H9 (cell line): ENCODE data around the gene ITGA1. TPM values are rescaled to one million over a fixed set of nuclear protein-coding genes. Genes with fewer than 3 reads are reported as not detected.

Experiments
- DNase-seq: peaks from one replicate; pipeline ENCODE4 v3.0.0-alpha.2; 2017
- H2AFZ ChIP-seq: one replicate; pipeline ENCODE4 v1.6.1; 2013; ENCODE audit warnings: mild to moderate bottlenecking, low read length, control low read depth, moderate library complexity
- H2AK5ac ChIP-seq: 2 replicates; pipeline ENCODE4 v1.6.1; 2013; ENCODE audit warnings: low read length, control low read depth, mixed read lengths; ENCODE audit not compliant: insufficient read length
- H2BK120ac ChIP-seq: one replicate; pipeline ENCODE4 v1.6.1; 2013; ENCODE audit warnings: low read depth, mild to moderate bottlenecking, low read length, control low read depth, inconsistent platforms; ENCODE audit not compliant: poor library complexity, severe bottlenecking
- H2BK12ac ChIP-seq: 2 replicates; pipeline ENCODE4 v1.6.1; 2013; ENCODE audit warnings: low read length, control low read depth, mixed read lengths, low read depth; ENCODE audit not compliant: insufficient read length
- H2BK15ac ChIP-seq: 2 replicates; pipeline ENCODE4 v1.6.1; 2013; ENCODE audit warnings: low read depth, low read length, control low read depth
- H2BK20ac ChIP-seq: one replicate; pipeline ENCODE4 v1.6.1; 2013; ENCODE audit warnings: low read depth, mild to moderate bottlenecking, low read length, control low read depth, inconsistent platforms; ENCODE audit not compliant: poor library complexity, severe bottlenecking
- H2BK5ac ChIP-seq: 2 replicates; pipeline ENCODE4 v1.6.1; 2013; ENCODE audit warnings: low read length, control low read depth, mixed read lengths; ENCODE audit not compliant: insufficient read length
- H3K14ac ChIP-seq: 2 replicates; pipeline ENCODE4 v1.6.1; 2013; ENCODE audit warnings: low read length, control low read depth; ENCODE audit not compliant: insufficient read depth
- H3K18ac ChIP-seq: 2 replicates; pipeline ENCODE4 v1.6.1; 2013; ENCODE audit warnings: low read depth, mild to moderate bottlenecking, mixed read lengths, low read length, control low read depth; ENCODE audit not compliant: insufficient read length
- H3K23ac ChIP-seq: 2 replicates; pipeline ENCODE4 v1.6.1; 2013; ENCODE audit warnings: low read length, control low read depth, mixed read lengths, low read depth; ENCODE audit not compliant: insufficient read length
- H3K23me2 ChIP-seq: 2 replicates; pipeline ENCODE4 v1.6.1; 2013; ENCODE audit warnings: low read depth, mild to moderate bottlenecking, mixed read lengths, low read length, control low read depth; ENCODE audit not compliant: insufficient read length, poor library complexity, severe bottlenecking
- H3K27ac ChIP-seq: 2 replicates; pipeline ENCODE4 v1.5.1; 2013; ENCODE audit warnings: low read length, control low read depth, mixed read lengths, low read depth; ENCODE audit not compliant: insufficient read length
- H3K27me3 ChIP-seq: 2 replicates; pipeline ENCODE4 v1.6.1; 2013; ENCODE audit warnings: low read length, control low read depth, inconsistent platforms; ENCODE audit not compliant: insufficient read depth
- H3K4ac ChIP-seq: 2 replicates; pipeline ENCODE4 v1.6.1; 2013; ENCODE audit warnings: low read depth, mild to moderate bottlenecking, control low read depth, inconsistent platforms, low read length, moderate library complexity
- H3K4me1 ChIP-seq: 2 replicates; pipeline ENCODE4 v1.6.1; 2013; ENCODE audit warnings: low read length, control low read depth, inconsistent platforms; ENCODE audit not compliant: insufficient read depth
- H3K4me2 ChIP-seq: 2 replicates; pipeline ENCODE4 v1.6.1; 2013; ENCODE audit warnings: low read length, control low read depth, mixed read lengths; ENCODE audit not compliant: insufficient read length, insufficient read depth
- H3K56ac ChIP-seq: 2 replicates; pipeline ENCODE4 v1.6.1; 2013; ENCODE audit warnings: low read depth, mild to moderate bottlenecking, mixed read lengths, low read length, control low read depth; ENCODE audit not compliant: insufficient read length
- H3K79me1 ChIP-seq: 2 replicates; pipeline ENCODE4 v1.6.1; 2013; ENCODE audit warnings: low read depth, mild to moderate bottlenecking, moderate library complexity, low read length, control low read depth, inconsistent platforms; ENCODE audit not compliant: insufficient read depth, poor library complexity, severe bottlenecking
- H3K79me2 ChIP-seq: 2 replicates; pipeline ENCODE4 v1.6.1; 2013; ENCODE audit warnings: low read length, control low read depth, inconsistent platforms; ENCODE audit not compliant: insufficient read depth
- H3K9ac ChIP-seq: 2 replicates; pipeline ENCODE4 v1.6.1; 2013; ENCODE audit warnings: low read length, control low read depth, mixed read lengths; ENCODE audit not compliant: insufficient read length; ENCODE audit errors: extremely low read depth
- H3K9me3 ChIP-seq: one replicate; pipeline ENCODE4 v1.6.1; 2013; ENCODE audit warnings: low read depth, low read length, inconsistent platforms; ENCODE audit not compliant: control insufficient read depth
- H3T11ph ChIP-seq: one replicate; pipeline ENCODE4 v1.6.1; 2013; ENCODE audit warnings: mild to moderate bottlenecking, low read length, control low read depth, inconsistent platforms
- H4K20me1 ChIP-seq: one replicate; pipeline ENCODE4 v1.6.1; 2013; ENCODE audit not compliant: control insufficient read depth, insufficient read length, insufficient read depth
- H4K5ac ChIP-seq: 2 replicates; pipeline ENCODE4 v1.6.1; 2013; ENCODE audit warnings: low read depth, mild to moderate bottlenecking, mixed read lengths, low read length, control low read depth; ENCODE audit not compliant: insufficient read length
- H4K8ac ChIP-seq: replicated peaks from 2 replicates; pipeline ENCODE4 v1.6.1; 2013; ENCODE audit warnings: low read length, control low read depth, mixed read lengths, low read depth; ENCODE audit not compliant: insufficient read length
- H4K91ac ChIP-seq: 2 replicates; pipeline ENCODE4 v1.6.1; 2013; ENCODE audit warnings: low read depth, mild to moderate bottlenecking, moderate library complexity, mixed read lengths, low read length, control low read depth; ENCODE audit not compliant: insufficient read length
- H3K27ac Mint-ChIP-seq, 3 experiments: 2 replicates in 2 of 3; 3 replicates in 1 of 3; pipeline ENCODE4 v1.8.0; 2020 to 2021; ENCODE audit warnings: mixed read lengths in 3 of 3, mild to moderate bottlenecking in 1 of 3, moderate library complexity in 1 of 3
- H3K27me3 Mint-ChIP-seq: 2 replicates; pipeline ENCODE4 v1.8.0; 2021; ENCODE audit warnings: low read depth, mild to moderate bottlenecking, moderate library complexity, mixed read lengths
- H3K36me3 Mint-ChIP-seq, 3 experiments: 2 replicates in 2 of 3; 3 replicates in 1 of 3; pipeline ENCODE4 v1.8.0; 2020 to 2021; ENCODE audit warnings: low read depth in 3 of 3, mixed read lengths in 3 of 3; ENCODE audit not compliant: insufficient read depth in 1 of 3
- H3K4me1 Mint-ChIP-seq, 2 experiments: 2 replicates each; pipeline ENCODE4 v1.8.0; 2020; ENCODE audit warnings: mixed read lengths in 2 of 2
- H3K4me3 Mint-ChIP-seq, 2 experiments: 2 replicates in 1 of 2; 3 replicates in 1 of 2; pipeline ENCODE4 v1.8.0; 2020 to 2021; ENCODE audit warnings: mild to moderate bottlenecking in 2 of 2, mixed read lengths in 2 of 2, moderate library complexity in 1 of 2
- H3K9me3 Mint-ChIP-seq, 2 experiments: 2 replicates in 1 of 2; 3 replicates in 1 of 2; pipeline ENCODE4 v1.8.0; 2020; ENCODE audit warnings: mild to moderate bottlenecking in 2 of 2, mixed read lengths in 2 of 2, moderate library complexity in 1 of 2
- WGBS: extraction: QIAGEN DNeasy Blood & Tissue Kit; methylation state at CpG from one replicate; pipeline ENCODE4 v1.1.7; 2013; ENCODE audit warnings: missing lambda C conversion rate, low lambda C conversion rate, mixed read lengths; ENCODE audit not compliant: insufficient read length; ENCODE audit errors: extremely low coverage; 5-methylcytosine and 5-hydroxymethylcytosine counted together
- total RNA-seq: library from RNA; stranded (reverse); gene quantifications from 2 replicates; pipeline ENCODE4 v1.2.1, GENCODE V29; 2021
- TF ChIP-seq, protein P1 (sequence below): fragments of 200-600 bp; sonication (generic); conservative IDR thresholded peaks from 3 replicates; pipeline ENCODE4 v1.8.0; 2021; ENCODE audit warnings: antibody characterized with exemption, mild to moderate bottlenecking

ITGA1 gene
- total RNA-seq, 1 experiment from 2014 or later = 3.9 TPM

DNA sequence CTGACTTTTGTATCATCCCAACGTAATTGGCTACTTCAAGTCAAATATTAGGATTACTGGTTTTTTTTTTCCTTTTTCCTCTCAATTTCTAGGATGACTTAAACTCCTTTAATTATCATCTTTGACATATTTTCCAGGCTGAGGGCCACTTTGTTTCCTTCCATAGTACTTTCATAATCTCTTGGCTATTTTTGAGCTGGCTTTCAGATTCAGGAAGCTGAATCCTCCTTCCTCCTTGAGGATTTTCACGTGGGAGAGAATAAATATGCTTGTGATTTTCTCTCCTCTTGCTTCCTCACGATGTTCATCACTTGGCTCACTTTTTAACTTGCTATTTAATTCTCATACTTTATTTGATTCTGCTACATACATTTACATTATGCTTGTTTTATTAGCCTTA, 88.1 kb downstream of the ITGA1 start:
- Histone ChIP-seq H4K91ac (no peak overlapping the region), H3K18ac (no peak overlapping the region), H3K56ac (no peak overlapping the region), H3K14ac (no peak overlapping the region), H3K23ac (no peak overlapping the region), H4K20me1 (no peaks in the 10 kb centered on the region), H2BK15ac (no peak overlapping the region), H2AFZ (no peak overlapping the region), H3K23me2 (no peaks in the 10 kb centered on the region), H3K9me3 (no peaks in the 10 kb centered on the region), H3K4me1 (no peaks in the 10 kb centered on the region), H3K4me2 (no peak overlapping the region), H2BK120ac (no peak overlapping the region), H3K27ac (no peak overlapping the region), H3K4ac (no peak overlapping the region), H2BK5ac (no peak overlapping the region), H3K27me3 (no peaks in the 10 kb centered on the region), H2BK12ac (no peak overlapping the region), H2AK5ac (no peak overlapping the region), H3K79me2 (no peaks in the 10 kb centered on the region), H4K8ac (no peak overlapping the region), H2BK20ac (no peak overlapping the region), H3K79me1 (no peaks in the 10 kb centered on the region), H4K5ac (no peak overlapping the region), H3T11ph (no peak overlapping the region), H3K9ac (no peak overlapping the region)
- no peaks in the 10 kb centered on the region for H3K9me3 Mint-ChIP-seq
- peaks cover under 1 to 3% of the 10 kb centered on the region in 2 experiments; a peak in 3 of 4 replicates for H3K4me1 Mint-ChIP-seq
- no peak overlapping the region for H3K4me3 Mint-ChIP-seq
- H3K27me3 Mint-ChIP-seq = no peaks in the 10 kb centered on the region
- no peaks in the 10 kb centered on the region for H3K36me3 Mint-ChIP-seq
- no peak for DNase-seq
- H3K27ac Mint-ChIP-seq = no peak overlapping the region
- TF ChIP-seq, protein P1, sequence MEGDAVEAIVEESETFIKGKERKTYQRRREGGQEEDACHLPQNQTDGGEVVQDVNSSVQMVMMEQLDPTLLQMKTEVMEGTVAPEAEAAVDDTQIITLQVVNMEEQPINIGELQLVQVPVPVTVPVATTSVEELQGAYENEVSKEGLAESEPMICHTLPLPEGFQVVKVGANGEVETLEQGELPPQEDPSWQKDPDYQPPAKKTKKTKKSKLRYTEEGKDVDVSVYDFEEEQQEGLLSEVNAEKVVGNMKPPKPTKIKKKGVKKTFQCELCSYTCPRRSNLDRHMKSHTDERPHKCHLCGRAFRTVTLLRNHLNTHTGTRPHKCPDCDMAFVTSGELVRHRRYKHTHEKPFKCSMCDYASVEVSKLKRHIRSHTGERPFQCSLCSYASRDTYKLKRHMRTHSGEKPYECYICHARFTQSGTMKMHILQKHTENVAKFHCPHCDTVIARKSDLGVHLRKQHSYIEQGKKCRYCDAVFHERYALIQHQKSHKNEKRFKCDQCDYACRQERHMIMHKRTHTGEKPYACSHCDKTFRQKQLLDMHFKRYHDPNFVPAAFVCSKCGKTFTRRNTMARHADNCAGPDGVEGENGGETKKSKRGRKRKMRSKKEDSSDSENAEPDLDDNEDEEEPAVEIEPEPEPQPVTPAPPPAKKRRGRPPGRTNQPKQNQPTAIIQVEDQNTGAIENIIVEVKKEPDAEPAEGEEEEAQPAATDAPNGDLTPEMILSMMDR = no peak
- WGBS = no CpG with 5 or more reads among the region's 3 CpGs
